T-cell (primary cell): ENCODE data around the gene SOX12. TPM values are rescaled to one million over a fixed set of nuclear protein-coding genes. Genes with fewer than 3 reads are reported as not detected.
"Not testable (repeated sequence)": the region's sequence is repeated elsewhere in the genome, so short reads cannot be mapped to it uniquely, and the experiment has no call there.

ENCODE experiments used
- ATAC-seq, 4 experiments: fragments of 200-7000 bp in 3 of 4; fragments of 150-1000 bp in 1 of 4; cut with Tn5 transposase; replicated peaks in 1 of 4; 1 replicate in 3 of 4; 2 replicates in 1 of 4; pipeline ENCODE4 v1.10.0; 2021; ENCODE audit warnings: moderate library complexity in 3 of 4, mild to moderate bottlenecking in 2 of 4, moderate number of reproducible peaks in 1 of 4
- CTCF ChIA-PET, 2 donors: fragments of 300-600 bp; sonication (Branson Sonifier 250); formaldehyde crosslinking; loops; one replicate each; lab custom pipeline; 2022; ENCODE audit warnings: antibody characterized with exemption in 2 of 2; lab: Charles Lee
- POLR2A ChIA-PET, 2 donors: fragments of 300-600 bp; sonication (Branson Sonifier 250); formaldehyde crosslinking; loops; one replicate each; lab custom pipeline; 2022; ENCODE audit warnings: antibody characterized with exemption in 2 of 2; lab: Charles Lee
- DNase-seq, 35 experiments: peaks; one replicate each; pipeline versions ENCODE4 v3.0.0 to v3.0.0-alpha.2; 2013 to 2023
- H3K27ac ChIP-seq: one replicate; pipeline ENCODE4 v1.5.1; 2013; ENCODE audit warnings: low read length
- H3K27me3 ChIP-seq, 2 experiments: replicated peaks in 1 of 2; 1 replicate in 1 of 2; 2 replicates in 1 of 2; pipeline versions ENCODE4 v1.6.1 to v1.7.0; 2013; ENCODE audit warnings: low read length in 1 of 2, mixed read lengths in 1 of 2; ENCODE audit not compliant: control insufficient read depth in 2 of 2, insufficient read depth in 2 of 2; ENCODE audit errors: extremely low read depth in 1 of 2
- H3K36me3 ChIP-seq, 2 donors: 1 replicate in 1 of 2; 2 replicates in 1 of 2; pipeline versions ENCODE4 v1.6.1 to v1.7.0; 2013; ENCODE audit warnings: low read length in 1 of 2; ENCODE audit not compliant: control insufficient read depth in 2 of 2, insufficient read depth in 1 of 2; ENCODE audit errors: extremely low read depth in 1 of 2
- H3K4me1 ChIP-seq, 2 experiments: 1 replicate in 1 of 2; 2 replicates in 1 of 2; pipeline versions ENCODE4 v1.6.1 to v1.7.0; 2013; ENCODE audit warnings: low read length in 2 of 2, mixed read lengths in 1 of 2; ENCODE audit not compliant: insufficient read depth in 2 of 2, control insufficient read depth in 1 of 2; ENCODE audit errors: extremely low read depth in 1 of 2
- H3K4me3 ChIP-seq, 2 donors: 1 replicate in 1 of 2; 2 replicates in 1 of 2; pipeline versions ENCODE4 v1.5.1 to v1.7.0; 2013; ENCODE audit warnings: mild to moderate bottlenecking in 2 of 2, low read length in 1 of 2, moderate library complexity in 1 of 2; ENCODE audit not compliant: control insufficient read depth in 1 of 2; ENCODE audit errors: extremely low read depth in 1 of 2
- H3K9me3 ChIP-seq: 2 replicates; pipeline ENCODE4 v1.7.0; 2013
- H3K27ac Mint-ChIP-seq, 2 donors: one replicate each; pipeline ENCODE4 v1.8.0; 2020 to 2021; ENCODE audit warnings: mild to moderate bottlenecking in 2 of 2, mixed read lengths in 2 of 2
- H3K27me3 Mint-ChIP-seq, 2 donors: one replicate each; pipeline ENCODE4 v1.8.0; 2021 to 2022; ENCODE audit warnings: mixed read lengths in 2 of 2
- H3K36me3 Mint-ChIP-seq: one replicate; pipeline ENCODE4 v1.8.0; 2021; ENCODE audit warnings: mixed read lengths
- H3K4me1 Mint-ChIP-seq, 3 donors: one replicate each; pipeline ENCODE4 v1.8.0; 2020 to 2022; ENCODE audit warnings: mixed read lengths in 3 of 3, mild to moderate bottlenecking in 1 of 3
- H3K4me3 Mint-ChIP-seq, 3 donors: one replicate each; pipeline ENCODE4 v1.8.0; 2020 to 2022; ENCODE audit warnings: mild to moderate bottlenecking in 3 of 3, mixed read lengths in 3 of 3, moderate library complexity in 3 of 3
- H3K9me3 Mint-ChIP-seq, 3 donors: one replicate each; pipeline ENCODE4 v1.8.0; 2020 to 2022; ENCODE audit warnings: mixed read lengths in 3 of 3
- WGBS: methylation state at CpG from one replicate; pipeline ENCODE4 v1.1.5; 2013; ENCODE audit warnings: missing lambda C conversion rate; ENCODE audit not compliant: insufficient coverage; 5-methylcytosine and 5-hydroxymethylcytosine counted together
- total RNA-seq, 35 experiments: library from RNA in 6 of 35; stranded (reverse) in 6 of 35; fragments of 120-200 nt in 1 of 35; gene quantifications; one replicate each; pipeline versions ENCODE4 v1.2.1 to v1.2.4 and lab custom pipeline; 2013 to 2026

SOX12 gene
- total RNA-seq, 5 donors from 2014 or later (not counting 1 experiment from before 2014, with no cell fraction given), result 7.3 to 14.9 (median 11.4) TPM

- no peak for ATAC-seq
- POLR2A ChIA-PET, result no interaction called here
Measured at GRCh38 chr20:373171-373890, 48.0 kb downstream of the SOX12 start.

GRCh38 chr20:375265-375889 lies 50.0 kb downstream of the SOX12 start:
- ChIA-PET POLR2A (no interaction called here), CTCF (no interaction called here)
- H3K9me3 ChIP-seq, result no peaks in the 10 kb centered on the region
- no peak overlapping the region for H3K4me3 ChIP-seq
- H3K4me1 ChIP-seq, result peaks cover 4 to 10% of the 10 kb centered on the region in 2 experiments
- no peaks in the 10 kb centered on the region for H3K27me3 Mint-ChIP-seq
- no peaks in the 10 kb centered on the region for H3K36me3 ChIP-seq
- no peak overlapping the region for H3K27ac ChIP-seq
- H3K4me3 Mint-ChIP-seq, result no peak overlapping the region
- no peaks in the 10 kb centered on the region for H3K9me3 Mint-ChIP-seq
- no peaks in the 10 kb centered on the region for H3K27me3 ChIP-seq
- no peaks in the 10 kb centered on the region for H3K36me3 Mint-ChIP-seq
- WGBS, result 92% methylated on average over 8 of the region's 10 CpGs
- peaks cover 7 to 18% (median 9%) of the 10 kb centered on the region in 3 donors for H3K4me1 Mint-ChIP-seq
- DNase-seq (no peak), ATAC-seq (no peak)
- H3K27ac Mint-ChIP-seq, result no peak overlapping the region

More at GRCh38 chr20:373171-373890, 48.0 kb downstream of the SOX12 start:
- 77% methylated on average over 3 of the region's 9 CpGs for WGBS
- Mint-ChIP-seq H3K9me3 (no peaks in the 10 kb centered on the region), H3K36me3 (no peaks in the 10 kb centered on the region), H3K27ac (no peak overlapping the region), H3K4me3 (no peak overlapping the region), H3K27me3 (no peaks in the 10 kb centered on the region), H3K4me1 (peaks cover 7 to 20% (median 14%) of the 10 kb centered on the region in 3 donors)
- no peak overlapping the region for H3K27ac ChIP-seq
- H3K9me3 ChIP-seq, result no peaks in the 10 kb centered on the region
- H3K27me3 ChIP-seq, result peaks cover 0 to 2% of the 10 kb centered on the region in 2 experiments
- H3K36me3 ChIP-seq, result no peaks in the 10 kb centered on the region
- CTCF ChIA-PET, result no interaction called here
- H3K4me1 ChIP-seq, result peaks cover 4 to 7% of the 10 kb centered on the region in 2 experiments
- H3K4me3 ChIP-seq, result no peak overlapping the region
- DNase-seq, result peak in 1 of 35 experiments; percentile 10

GRCh38 chr20:376089-376488 lies 50.7 kb downstream of the SOX12 start:
- Histone ChIP-seq H3K4me3 (no peak overlapping the region), H3K4me1 (peaks cover 4 to 10% of the 10 kb centered on the region in 2 experiments), H3K36me3 (no peaks in the 10 kb centered on the region), H3K27me3 (no peaks in the 10 kb centered on the region), H3K9me3 (no peaks in the 10 kb centered on the region), H3K27ac (no peak overlapping the region)
- ChIA-PET CTCF (interaction anchor here in 1 of 2 donors (0.6 kb wide), 1 partner anchor 102 kb away, joined by 4 read pairs; no protein-coding TSS in a partner anchor), POLR2A (no interaction called here)
- no CpG with 5 or more reads among the region's 2 CpGs for WGBS
- DNase-seq (no peak), ATAC-seq (no peak)
- Mint-ChIP-seq H3K27me3 (no peaks in the 10 kb centered on the region), H3K4me3 (no peak overlapping the region), H3K9me3 (no peaks in the 10 kb centered on the region), H3K4me1 (peaks cover 7 to 18% (median 9%) of the 10 kb centered on the region in 3 donors), H3K36me3 (no peaks in the 10 kb centered on the region), H3K27ac (no peak overlapping the region)

- Mint-ChIP-seq H3K27ac (no peak overlapping the region), H3K27me3 (no peaks in the 10 kb centered on the region), H3K9me3 (no peaks in the 10 kb centered on the region), H3K36me3 (no peaks in the 10 kb centered on the region), H3K4me1 (peaks cover 6 to 12% (median 9%) of the 10 kb centered on the region in 3 donors), H3K4me3 (no peak overlapping the region)
- Histone ChIP-seq H3K4me3 (no peak overlapping the region), H3K9me3 (no peaks in the 10 kb centered on the region), H3K27ac (no peak overlapping the region), H3K4me1 (peaks cover 4 to 13% of the 10 kb centered on the region in 2 experiments), H3K27me3 (no peaks in the 10 kb centered on the region), H3K36me3 (no peaks in the 10 kb centered on the region)
- CTCF ChIA-PET, result interaction anchor here in 1 of 2 donors (0.6 to 0.7 kb wide), 2 partner anchors 10 to 102 kb away, joined by 3 to 4 read pairs; no protein-coding TSS in a partner anchor
- ATAC-seq (no peak), DNase-seq (no peak)
- POLR2A ChIA-PET, result no interaction called here
- WGBS, result no CpG with 5 or more reads among the region's 2 CpGs
Measured at GRCh38 chr20:376750-377149, 51.4 kb downstream of the SOX12 start.

- CTCF ChIA-PET, result interaction anchor here in 1 of 2 donors (0.7 kb wide), 1 partner anchor 9 kb away, joined by 3 read pairs; no protein-coding TSS in a partner anchor
- H3K4me3 ChIP-seq, H3K27ac Mint-ChIP-seq, H3K27ac ChIP-seq, H3K36me3 ChIP-seq, H3K36me3 Mint-ChIP-seq, H3K27me3 Mint-ChIP-seq, H3K9me3 Mint-ChIP-seq, H3K4me3 Mint-ChIP-seq, ATAC-seq, H3K9me3 ChIP-seq, H3K27me3 ChIP-seq, POLR2A ChIA-PET, DNase-seq: not testable (repeated sequence)
- peaks cover 5 to 10% (median 7%) of the 10 kb centered on the region in 3 donors for H3K4me1 Mint-ChIP-seq
- H3K4me1 ChIP-seq, result peaks cover 2 to 12% of the 10 kb centered on the region in 2 experiments
- 86% methylated on average over 8 of the region's 12 CpGs for WGBS
Measured at GRCh38 chr20:377578-377977, 52.2 kb downstream of the SOX12 start.

GRCh38 chr20:378961-379336 lies 53.6 kb downstream of the SOX12 start:
- DNase-seq (no peak), ATAC-seq (no peak)
- Histone ChIP-seq H3K9me3 (no peaks in the 10 kb centered on the region), H3K27ac (no peak overlapping the region), H3K4me3 (no peak overlapping the region), H3K36me3 (no peaks in the 10 kb centered on the region), H3K27me3 (no peaks in the 10 kb centered on the region), H3K4me1 (peaks cover 2 to 12% of the 10 kb centered on the region in 2 experiments)
- WGBS, result 85% methylated on average over 4 of the region's 5 CpGs
- CTCF ChIA-PET, result no interaction called here
- Mint-ChIP-seq H3K27ac (no peak overlapping the region), H3K4me1 (peaks cover 8 to 13% (median 11%) of the 10 kb centered on the region in 3 donors), H3K27me3 (no peaks in the 10 kb centered on the region), H3K4me3 (peak overlapping the region in 1 of 3 donors; percentile 86), H3K36me3 (no peaks in the 10 kb centered on the region), H3K9me3 (no peaks in the 10 kb centered on the region)
- POLR2A ChIA-PET, result no interaction called here
